Measurements from ENCODE around the gene C12orf75.
A peak's percentile ranks its signal among the peaks of the same experiment; 100 is the strongest.

C12orf75 gene

GRCh38 chr12:105420046-105420445 lies 89.6 kb downstream of the C12orf75 start:
- DNase-seq (ENCODE audit: low read depth in 2 of 2), result no peak
- TF ChIP-seq, protein P1, sequence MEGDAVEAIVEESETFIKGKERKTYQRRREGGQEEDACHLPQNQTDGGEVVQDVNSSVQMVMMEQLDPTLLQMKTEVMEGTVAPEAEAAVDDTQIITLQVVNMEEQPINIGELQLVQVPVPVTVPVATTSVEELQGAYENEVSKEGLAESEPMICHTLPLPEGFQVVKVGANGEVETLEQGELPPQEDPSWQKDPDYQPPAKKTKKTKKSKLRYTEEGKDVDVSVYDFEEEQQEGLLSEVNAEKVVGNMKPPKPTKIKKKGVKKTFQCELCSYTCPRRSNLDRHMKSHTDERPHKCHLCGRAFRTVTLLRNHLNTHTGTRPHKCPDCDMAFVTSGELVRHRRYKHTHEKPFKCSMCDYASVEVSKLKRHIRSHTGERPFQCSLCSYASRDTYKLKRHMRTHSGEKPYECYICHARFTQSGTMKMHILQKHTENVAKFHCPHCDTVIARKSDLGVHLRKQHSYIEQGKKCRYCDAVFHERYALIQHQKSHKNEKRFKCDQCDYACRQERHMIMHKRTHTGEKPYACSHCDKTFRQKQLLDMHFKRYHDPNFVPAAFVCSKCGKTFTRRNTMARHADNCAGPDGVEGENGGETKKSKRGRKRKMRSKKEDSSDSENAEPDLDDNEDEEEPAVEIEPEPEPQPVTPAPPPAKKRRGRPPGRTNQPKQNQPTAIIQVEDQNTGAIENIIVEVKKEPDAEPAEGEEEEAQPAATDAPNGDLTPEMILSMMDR (IDR thresholded peaks at IDR 0.05; ENCODE audit: low read depth, low read length), result no peak
- no peak overlapping the region for H3K4me3 ChIP-seq (replicated peaks in 1 of 2; ENCODE audit: low read depth in 2 of 2, low read length in 2 of 2)

DNA sequence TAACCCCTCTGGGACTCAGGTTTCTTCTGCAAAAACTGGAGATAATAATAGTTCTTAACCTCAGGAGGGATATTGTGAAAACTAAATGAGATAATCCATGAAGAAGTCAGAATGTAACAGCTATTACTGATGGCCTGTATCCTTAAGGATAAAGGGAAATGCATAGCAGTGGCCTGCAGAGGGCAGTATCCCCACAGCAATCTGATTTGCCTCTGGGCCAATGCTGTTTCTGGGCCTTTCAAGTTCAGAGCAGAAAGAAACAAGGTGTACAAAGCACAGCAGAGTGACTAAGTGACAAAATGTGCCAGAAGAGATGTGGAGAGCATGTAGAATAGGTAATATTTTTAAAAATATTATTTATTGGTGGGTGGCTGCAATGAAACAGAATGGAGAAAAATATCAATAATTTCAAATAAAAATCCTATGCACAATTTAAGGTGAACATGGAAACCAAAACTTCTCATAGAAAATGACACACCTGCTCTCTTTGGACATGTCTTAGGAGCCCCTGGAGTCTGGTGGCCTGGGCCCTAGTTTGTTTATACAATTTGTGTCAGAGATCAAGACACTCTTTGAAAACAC lies 90.3 kb downstream of the C12orf75 start:
- H3K4me3 ChIP-seq (replicated peaks in 1 of 2; ENCODE audit: low read depth in 2 of 2, low read length in 2 of 2), result no peak overlapping the region
- TF ChIP-seq, protein P1 (IDR thresholded peaks at IDR 0.05; ENCODE audit: low read depth, low read length), result peak; percentile 87
- peak; percentile 83 to 90 for DNase-seq (ENCODE audit: low read depth in 2 of 2)

All from cardiac fibroblast (primary cell).